PC-9 (cell line): ENCODE measurements around the gene BHMT2. TPM values are rescaled to one million over a fixed set of nuclear protein-coding genes. Genes with fewer than 3 reads are reported as not detected.
A peak's percentile ranks its signal among the peaks of the same experiment; 100 is the strongest.

ENCODE experiments used
- Bru-seq: library from RNA; stranded (reverse); fragments of 400-500 nt; gene quantifications from one replicate; lab custom pipeline; 2021; lab: Mats Ljungman, UMichigan
- BruChase-seq, 2 experiments: library from RNA; stranded (reverse); fragments of 400-500 nt; gene quantifications; one replicate each; lab custom pipeline; 2021; lab: Mats Ljungman, UMichigan
- BruUV-seq: library from RNA; stranded (reverse); fragments of 400-500 nt; replicated peaks from 2 replicates; lab custom pipeline; 2021; lab: Mats Ljungman, UMichigan
- CTCF ChIA-PET: fragments of 300-600 bp; sonication (Branson Sonifier 250); formaldehyde crosslinking; loops from one replicate; lab custom pipeline; 2022; ENCODE audit warnings: antibody characterized with exemption; lab: Charles Lee
- POLR2A ChIA-PET: fragments of 300-600 bp; sonication (Branson Sonifier 250); formaldehyde crosslinking; loops from one replicate; lab custom pipeline; 2022; ENCODE audit warnings: antibody characterized with exemption; ENCODE audit not compliant: unreplicated experiment; lab: Charles Lee
- DNase-seq, 2 experiments: peaks; one replicate each; pipeline versions ENCODE4 v3.0.0 to v3.0.0-alpha.2; 2015 to 2022; ENCODE audit warnings: mixed read lengths in 1 of 2
- H2AFZ ChIP-seq: fragments of 200-600 bp; sonication (generic); 2 replicates; pipeline ENCODE4 v1.8.1; 2017; ENCODE audit warnings: antibody characterized with exemption
- H3F3A ChIP-seq: fragments of 200-600 bp; sonication (generic); 2 replicates; pipeline ENCODE4 v1.8.1; 2017; ENCODE audit warnings: antibody characterized with exemption, mild to moderate bottlenecking, low read depth; ENCODE audit not compliant: insufficient read depth
- H3K27ac ChIP-seq: fragments of 200-600 bp; sonication (generic); 2 replicates; pipeline ENCODE4 v1.6.1; 2016; ENCODE audit warnings: mixed run types
- H3K27me3 ChIP-seq: fragments of 200-600 bp; sonication (generic); 2 replicates; pipeline ENCODE4 v1.6.1; 2016; ENCODE audit warnings: low read depth, mixed run types; ENCODE audit not compliant: insufficient read depth
- H3K36me3 ChIP-seq: fragments of 200-600 bp; sonication (generic); 2 replicates; pipeline ENCODE4 v1.6.1; 2016; ENCODE audit warnings: low read depth, mixed run types
- H3K4me1 ChIP-seq: fragments of 200-600 bp; sonication (generic); replicated peaks from 2 replicates; pipeline ENCODE4 v1.6.1; 2016; ENCODE audit warnings: mixed run types; ENCODE audit not compliant: insufficient read depth
- H3K4me2 ChIP-seq: fragments of 200-600 bp; sonication (generic); 2 replicates; pipeline ENCODE4 v1.6.1; 2017; ENCODE audit warnings: mixed run types
- H3K4me3 ChIP-seq: fragments of 200-600 bp; sonication (generic); 2 replicates; pipeline ENCODE4 v1.6.1; 2016; ENCODE audit warnings: mixed run types
- H3K79me2 ChIP-seq: fragments of 200-600 bp; sonication (generic); 2 replicates; pipeline ENCODE4 v1.6.1; 2017; ENCODE audit warnings: low read depth, mixed run types
- H3K9me2 ChIP-seq: fragments of 200-600 bp; sonication (generic); 2 replicates; pipeline ENCODE4 v1.8.1; 2017; ENCODE audit warnings: mild to moderate bottlenecking; ENCODE audit not compliant: insufficient read depth
- H3K9me3 ChIP-seq: fragments of 200-600 bp; sonication (generic); 2 replicates; pipeline ENCODE4 v1.8.1; 2016; ENCODE audit warnings: low read depth; ENCODE audit not compliant: insufficient read depth
- H4K20me1 ChIP-seq: fragments of 200-600 bp; sonication (generic); 2 replicates; pipeline ENCODE4 v1.8.1; 2017; ENCODE audit not compliant: insufficient read depth
- EZH2 ChIP-seq: fragments of 200-600 bp; sonication (generic); IDR thresholded peaks from 2 replicates; pipeline ENCODE4 v1.8.0; 2017; ENCODE audit warnings: antibody characterized with exemption, low read depth
- intact Hi-C: fragments of 100-400 bp; cut with micrococcal nuclease; formaldehyde crosslinking; loops from one replicate; pipeline ENCODE4 v1.10.0; 2022; ENCODE audit not compliant: unreplicated experiment
- long read RNA-seq: library from polyadenylated mRNA; stranded (forward); transcript quantifications from one replicate; pipeline ENCODE4 v2.0.0, GENCODE V29; 2022
- total RNA-seq: library from RNA; stranded (reverse); gene quantifications from 2 replicates; pipeline ENCODE4 v1.2.3, GENCODE V29; 2021
- TF ChIP-seq, protein P1 (sequence below): fragments of 200-600 bp; sonication (generic); conservative IDR thresholded peaks from 2 replicates; pipeline ENCODE4 v1.6.1; 2017; ENCODE audit warnings: mixed run types, antibody characterized with exemption, mild to moderate bottlenecking, moderate library complexity

Gene BHMT2, protein sequence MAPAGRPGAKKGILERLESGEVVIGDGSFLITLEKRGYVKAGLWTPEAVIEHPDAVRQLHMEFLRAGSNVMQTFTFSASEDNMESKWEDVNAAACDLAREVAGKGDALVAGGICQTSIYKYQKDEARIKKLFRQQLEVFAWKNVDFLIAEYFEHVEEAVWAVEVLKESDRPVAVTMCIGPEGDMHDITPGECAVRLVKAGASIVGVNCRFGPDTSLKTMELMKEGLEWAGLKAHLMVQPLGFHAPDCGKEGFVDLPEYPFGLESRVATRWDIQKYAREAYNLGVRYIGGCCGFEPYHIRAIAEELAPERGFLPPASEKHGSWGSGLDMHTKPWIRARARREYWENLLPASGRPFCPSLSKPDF
- total RNA-seq = not detected in 2 replicates
- percentile 7 among the genes with signal in this experiment for Bru-seq, nascent RNA
- percentile 10 among the genes with signal in this experiment for BruChase-seq, experiment 1, labeled RNA remaining after a 2-hour chase
- BruChase-seq, experiment 2, labeled RNA remaining after a 6-hour chase = percentile 7 among the genes with signal in this experiment
- long read RNA-seq = 0 reads

DNA sequence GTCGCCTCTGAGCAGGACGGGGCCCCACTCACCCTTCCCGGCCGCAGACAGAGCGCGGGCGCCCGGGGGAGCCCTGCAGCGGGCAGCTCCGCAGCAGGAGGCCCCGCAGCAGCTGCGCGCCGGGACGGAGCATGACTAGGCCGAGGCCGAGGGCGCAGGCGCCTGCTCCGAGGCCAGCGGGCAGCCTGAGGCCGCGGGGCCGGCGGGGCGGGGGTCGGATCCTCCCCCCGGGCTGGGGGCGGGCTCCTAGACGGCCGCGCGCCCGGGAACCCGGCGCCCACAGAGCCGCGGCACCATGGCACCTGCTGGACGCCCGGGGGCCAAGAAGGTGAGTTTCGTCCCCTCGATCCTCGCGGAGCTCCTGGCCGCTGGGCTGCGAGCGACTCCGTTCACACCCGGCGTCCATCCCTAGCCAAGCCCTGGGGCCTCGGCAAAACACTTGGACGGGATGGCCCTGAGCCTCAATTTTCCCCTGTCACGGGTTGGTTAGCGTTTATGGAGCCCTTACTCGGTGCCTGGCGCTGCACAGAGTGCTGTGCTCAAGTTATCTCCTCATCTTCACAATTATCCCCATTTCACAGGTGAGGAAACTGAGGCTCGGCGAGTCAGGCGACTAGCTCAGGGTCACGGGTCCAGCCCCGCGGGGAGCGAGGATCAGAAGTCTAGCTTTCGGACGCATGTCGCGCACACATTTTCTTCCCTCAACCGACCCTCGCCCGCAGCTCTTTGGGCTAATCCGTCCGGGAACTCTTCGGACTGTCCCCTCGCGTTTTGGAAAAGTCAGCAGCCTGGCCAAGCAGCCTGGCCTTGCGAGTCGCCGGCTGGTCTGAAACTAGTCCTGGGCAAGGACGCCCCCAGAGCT, at the start of gene BHMT2, which contains the start of gene DMGDH:
Gene BHMT2 (plus strand): TSS at position 280 of the 862 bp plus-strand sequence. CDS start 16 bp downstream, at position 296.
Gene DMGDH (minus strand): TSS at position 187 of the 862 bp plus-strand sequence. CDS start 54 bp downstream, at position 133.
- ChIA-PET POLR2A (interaction anchor here (0.7 kb wide), 1 partner anchor 74 kb away, joined by 5 read pairs; no protein-coding TSS in a partner anchor), CTCF (no interaction called here)
- H3K4me3 ChIP-seq = no peak within 1 kb of the TSS
- intact Hi-C loops = no loop called here
- no peaks in the 10 kb centered on the region for H4K20me1 ChIP-seq
- no peaks in the 10 kb centered on the region for H3K9me2 ChIP-seq
- H3K4me1 ChIP-seq = no peaks in the 10 kb centered on the region
- no peak within 1 kb of the TSS for H3K27ac ChIP-seq
- no peak for DNase-seq
- H3K79me2 ChIP-seq = no peaks in the 10 kb centered on the region
- H3K27me3 ChIP-seq = no peaks in the 10 kb centered on the region
- H3K4me2 ChIP-seq = no peak within 1 kb of the TSS
- no peak within 1 kb of the TSS for H2AFZ ChIP-seq
- TF ChIP-seq EZH2 = no peak
- TF ChIP-seq, protein P1, sequence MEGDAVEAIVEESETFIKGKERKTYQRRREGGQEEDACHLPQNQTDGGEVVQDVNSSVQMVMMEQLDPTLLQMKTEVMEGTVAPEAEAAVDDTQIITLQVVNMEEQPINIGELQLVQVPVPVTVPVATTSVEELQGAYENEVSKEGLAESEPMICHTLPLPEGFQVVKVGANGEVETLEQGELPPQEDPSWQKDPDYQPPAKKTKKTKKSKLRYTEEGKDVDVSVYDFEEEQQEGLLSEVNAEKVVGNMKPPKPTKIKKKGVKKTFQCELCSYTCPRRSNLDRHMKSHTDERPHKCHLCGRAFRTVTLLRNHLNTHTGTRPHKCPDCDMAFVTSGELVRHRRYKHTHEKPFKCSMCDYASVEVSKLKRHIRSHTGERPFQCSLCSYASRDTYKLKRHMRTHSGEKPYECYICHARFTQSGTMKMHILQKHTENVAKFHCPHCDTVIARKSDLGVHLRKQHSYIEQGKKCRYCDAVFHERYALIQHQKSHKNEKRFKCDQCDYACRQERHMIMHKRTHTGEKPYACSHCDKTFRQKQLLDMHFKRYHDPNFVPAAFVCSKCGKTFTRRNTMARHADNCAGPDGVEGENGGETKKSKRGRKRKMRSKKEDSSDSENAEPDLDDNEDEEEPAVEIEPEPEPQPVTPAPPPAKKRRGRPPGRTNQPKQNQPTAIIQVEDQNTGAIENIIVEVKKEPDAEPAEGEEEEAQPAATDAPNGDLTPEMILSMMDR = no peak
- peaks cover 5% of the 10 kb centered on the region; the same call in 1 of the 2 replicates for H3K9me3 ChIP-seq
- no peaks in the 10 kb centered on the region for H3F3A ChIP-seq
- no peaks in the 10 kb centered on the region for H3K36me3 ChIP-seq
- no TSS peak for BruUV-seq

DNA sequence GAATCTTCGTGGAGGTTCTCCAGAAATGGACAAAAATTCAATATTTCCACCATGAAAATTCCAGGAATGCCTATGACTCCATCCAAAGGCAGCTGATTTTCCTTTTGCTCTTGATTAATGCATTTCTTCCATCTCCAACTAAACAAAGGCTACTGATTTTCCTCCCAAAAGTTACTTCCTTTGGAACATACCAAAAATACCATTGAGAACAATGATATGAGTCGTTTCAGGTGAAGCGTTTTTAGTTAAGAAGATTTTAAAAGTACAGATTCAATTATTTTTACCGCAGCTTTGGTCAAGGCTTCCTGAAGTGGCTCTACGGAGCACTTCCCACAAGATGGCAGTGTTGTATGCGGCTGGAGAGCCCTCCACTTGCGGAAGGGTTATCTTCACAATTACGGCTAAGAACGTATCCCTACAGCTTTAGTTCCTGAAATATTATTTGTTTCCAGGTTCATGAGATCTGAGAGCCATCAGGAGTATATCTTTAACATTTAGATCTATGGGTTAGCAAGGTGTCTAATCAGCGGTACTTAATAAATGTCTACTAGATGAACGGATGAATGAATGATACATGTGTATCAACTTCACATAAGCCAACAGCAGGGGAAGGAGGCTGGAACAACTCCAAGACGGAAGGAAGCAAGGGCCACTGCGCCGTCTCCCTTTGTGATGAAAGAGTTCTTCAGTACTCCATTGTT, 48.6 kb upstream of the BHMT2 start:
- Histone ChIP-seq H3K27me3 (no peaks in the 10 kb centered on the region), H3K36me3 (no peaks in the 10 kb centered on the region), H2AFZ (no peak overlapping the region), H4K20me1 (no peaks in the 10 kb centered on the region), H3K9me2 (no peaks in the 10 kb centered on the region), H3K4me2 (peak overlapping the region; percentile 32; the same call in 1 of the 2 replicates), H3K4me1 (no peaks in the 10 kb centered on the region), H3K79me2 (no peaks in the 10 kb centered on the region), H3K9me3 (no peaks in the 10 kb centered on the region), H3K27ac (no peak overlapping the region), H3F3A (no peaks in the 10 kb centered on the region), H3K4me3 (no peak overlapping the region)
- ChIA-PET POLR2A (interaction anchor here (0.6 kb wide), 2 partner anchors 1336 to 1446 kb away, joined by 4 to 5 read pairs; no protein-coding TSS in a partner anchor), CTCF (interaction anchor here (0.7 to 1.7 kb wide), 3 partner anchors 112 to 168 kb away, joined by 3 to 9 read pairs (median 3); no protein-coding TSS in a partner anchor)
- TF ChIP-seq, protein P1 = peak; percentile 74
- TF ChIP-seq EZH2 = no peak
- intact Hi-C loops = loop anchor here (1.0 to 10.0 kb wide), 3 partner anchors 224 to 1654 kb away; no protein-coding TSS in a partner anchor
- peak in 1 of 2 experiments; percentile 38 for DNase-seq
- no TSS peak for BruUV-seq
